HepG2 (cell line): ENCODE results near the gene SLC25A33. TPM values are rescaled to one million over a fixed set of nuclear protein-coding genes. Genes with fewer than 3 reads are reported as not detected.

Experiments used
- AKAP8 ChIP-seq: sonication (generic); formaldehyde crosslinking; IDR thresholded peaks from 2 replicates; pipeline ENCODE4 v1.5.1; 2020; ENCODE audit warnings: mild to moderate bottlenecking, missing genetic modification reagents
- CCDC6 ChIP-seq: sonication (generic); formaldehyde crosslinking; IDR thresholded peaks from 2 replicates; pipeline ENCODE4 v1.8.1; 2022; ENCODE audit warnings: mild to moderate bottlenecking, missing genetic modification reagents, moderate library complexity
- FOXO4 ChIP-seq: sonication (generic); formaldehyde crosslinking; conservative IDR thresholded peaks from 2 replicates; pipeline ENCODE4 v1.8.1; 2023; ENCODE audit warnings: missing genetic modification reagents
- FOXP1 ChIP-seq, 2 experiments: fragments of 450-650 bp in 1 of 2; IDR thresholded peaks; 2 replicates each; pipeline ENCODE4 v1.6.1; 2017 to 2018; ENCODE audit warnings: antibody characterized with exemption in 1 of 2
- GABPA ChIP-seq, 2 experiments: IDR thresholded peaks; 2 replicates each; pipeline ENCODE4 v1.6.1; 2011 to 2016; ENCODE audit warnings: low read depth in 2 of 2, low read length in 1 of 2, missing biosample characterization in 1 of 2, missing genetic modification characterization in 1 of 2
- HCFC1 ChIP-seq: fragments of 150-350 bp; IDR thresholded peaks from 2 replicates; pipeline ENCODE4 v1.6.1; 2014; ENCODE audit warnings: low read depth, low read length
- HMGA1 ChIP-seq: sonication (generic); formaldehyde crosslinking; conservative IDR thresholded peaks from 2 replicates; pipeline ENCODE4 v1.4.0; 2020; ENCODE audit warnings: missing genetic modification reagents
- NONO ChIP-seq, 2 experiments: fragments of 450-650 bp in 1 of 2; sonication (generic) in 1 of 2; formaldehyde crosslinking in 1 of 2; IDR thresholded peaks in 1 of 2; conservative IDR thresholded peaks in 1 of 2; 2 replicates each; pipeline versions ENCODE4 v1.6.1 to v1.8.0; 2017 to 2022; ENCODE audit warnings: mild to moderate bottlenecking in 1 of 2, missing genetic modification reagents in 1 of 2, moderate library complexity in 1 of 2
- PAX8 ChIP-seq: sonication (generic); formaldehyde crosslinking; IDR thresholded peaks from 2 replicates; pipeline ENCODE4 v1.8.0; 2022; ENCODE audit warnings: mild to moderate bottlenecking, missing genetic modification reagents, borderline replicate concordance
- POGZ ChIP-seq: sonication (generic); formaldehyde crosslinking; IDR thresholded peaks from 2 replicates; pipeline ENCODE4 v1.4.0; 2020; ENCODE audit warnings: mild to moderate bottlenecking, missing genetic modification reagents
- SOX6 ChIP-seq, 2 experiments: fragments of 450-650 bp in 1 of 2; sonication (generic) in 1 of 2; formaldehyde crosslinking in 1 of 2; IDR thresholded peaks; 2 replicates each; pipeline versions ENCODE4 v1.4.0 to v1.6.1; 2017 to 2020; ENCODE audit warnings: antibody characterized with exemption in 1 of 2, mild to moderate bottlenecking in 1 of 2, missing genetic modification reagents in 1 of 2
- TCF7L2 ChIP-seq: IDR thresholded peaks from 2 replicates; pipeline ENCODE4 v1.6.1; 2011; ENCODE audit warnings: mild to moderate bottlenecking, low read depth, low read length, moderate library complexity
- TRIM24 ChIP-seq: sonication (generic); formaldehyde crosslinking; IDR thresholded peaks from 2 replicates; pipeline ENCODE4 v1.8.0; 2022; ENCODE audit warnings: mild to moderate bottlenecking, missing genetic modification reagents
- ZFP41 ChIP-seq: sonication (generic); formaldehyde crosslinking; IDR thresholded peaks from 2 replicates; pipeline ENCODE4 v1.4.0; 2020; ENCODE audit warnings: mild to moderate bottlenecking, missing genetic modification reagents, borderline replicate concordance
- ZNF430 ChIP-seq: sonication (generic); formaldehyde crosslinking; IDR thresholded peaks from 2 replicates; pipeline ENCODE4 v1.9.0; 2021; ENCODE audit warnings: mild to moderate bottlenecking, missing genetic modification reagents
- polyA plus RNA-seq, 8 experiments: library from polyadenylated mRNA; depleted of rRNA in 3 of 8; stranded (reverse) in 7 of 8; unstranded in 1 of 8; fragments of >200 nt; fragmentation: Illumina TruSeq in 4 of 8; extraction: Trizol in 4 of 8; gene quantifications; 2 replicates each; pipeline versions ENCODE4 v1.2.1 to v1.2.3, GENCODE V29; 2011 to 2016; ENCODE audit warnings: low read depth in 4 of 8, missing spikeins in 1 of 8, mixed read lengths in 1 of 8; ENCODE audit not compliant: insufficient read depth in 1 of 8
- total RNA-seq, 5 experiments: library from RNA; depleted of rRNA; stranded (reverse); fragments of >200 nt; fragmentation: Illumina TruSeq; extraction: Trizol; gene quantifications; 2 replicates each; pipeline ENCODE4 v1.2.3, GENCODE V29; 2016; ENCODE audit warnings: low read depth in 1 of 5
- TF ChIP-seq, protein P1 (sequence below), 2 experiments: IDR thresholded peaks; 2 replicates each; pipeline ENCODE4 v1.6.1; 2011 to 2012; ENCODE audit warnings: low read length in 2 of 2, borderline replicate concordance in 1 of 2, low read depth in 1 of 2, mild to moderate bottlenecking in 1 of 2, moderate library complexity in 1 of 2
- TF ChIP-seq, protein P2 (sequence below): IDR thresholded peaks from 2 replicates; pipeline ENCODE4 v1.6.1; 2012; ENCODE audit warnings: inconsistent platforms
- TF ChIP-seq, protein P3 (sequence below): sonication (generic); formaldehyde crosslinking; IDR thresholded peaks from 2 replicates; pipeline ENCODE4 v1.5.0; 2020; ENCODE audit warnings: mild to moderate bottlenecking, missing genetic modification reagents

The SLC25A33 gene
- total and polyA plus RNA-seq, 2 of the 13 experiments (the other 11 are each of a cell fraction or from before 2014, with no cell fraction given), result 15.4 to 50.3 TPM

- TF ChIP-seq, protein P1, sequence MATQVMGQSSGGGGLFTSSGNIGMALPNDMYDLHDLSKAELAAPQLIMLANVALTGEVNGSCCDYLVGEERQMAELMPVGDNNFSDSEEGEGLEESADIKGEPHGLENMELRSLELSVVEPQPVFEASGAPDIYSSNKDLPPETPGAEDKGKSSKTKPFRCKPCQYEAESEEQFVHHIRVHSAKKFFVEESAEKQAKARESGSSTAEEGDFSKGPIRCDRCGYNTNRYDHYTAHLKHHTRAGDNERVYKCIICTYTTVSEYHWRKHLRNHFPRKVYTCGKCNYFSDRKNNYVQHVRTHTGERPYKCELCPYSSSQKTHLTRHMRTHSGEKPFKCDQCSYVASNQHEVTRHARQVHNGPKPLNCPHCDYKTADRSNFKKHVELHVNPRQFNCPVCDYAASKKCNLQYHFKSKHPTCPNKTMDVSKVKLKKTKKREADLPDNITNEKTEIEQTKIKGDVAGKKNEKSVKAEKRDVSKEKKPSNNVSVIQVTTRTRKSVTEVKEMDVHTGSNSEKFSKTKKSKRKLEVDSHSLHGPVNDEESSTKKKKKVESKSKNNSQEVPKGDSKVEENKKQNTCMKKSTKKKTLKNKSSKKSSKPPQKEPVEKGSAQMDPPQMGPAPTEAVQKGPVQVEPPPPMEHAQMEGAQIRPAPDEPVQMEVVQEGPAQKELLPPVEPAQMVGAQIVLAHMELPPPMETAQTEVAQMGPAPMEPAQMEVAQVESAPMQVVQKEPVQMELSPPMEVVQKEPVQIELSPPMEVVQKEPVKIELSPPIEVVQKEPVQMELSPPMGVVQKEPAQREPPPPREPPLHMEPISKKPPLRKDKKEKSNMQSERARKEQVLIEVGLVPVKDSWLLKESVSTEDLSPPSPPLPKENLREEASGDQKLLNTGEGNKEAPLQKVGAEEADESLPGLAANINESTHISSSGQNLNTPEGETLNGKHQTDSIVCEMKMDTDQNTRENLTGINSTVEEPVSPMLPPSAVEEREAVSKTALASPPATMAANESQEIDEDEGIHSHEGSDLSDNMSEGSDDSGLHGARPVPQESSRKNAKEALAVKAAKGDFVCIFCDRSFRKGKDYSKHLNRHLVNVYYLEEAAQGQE (IDR thresholded peaks at IDR 0.05; ENCODE audit: borderline replicate concordance in 1 of 2, low read depth in 1 of 2, low read length in 2 of 2), result no peak
- TF ChIP-seq AKAP8 (CRISPR knock-in tag) (no peak), FOXO4 (CRISPR knock-in tag) (0 out of 2 replicates have a peak, but pooled peaks have one; percentile 61), SOX6 (IDR thresholded peaks at IDR 0.05) (no peak), SOX6 (CRISPR knock-in tag; IDR thresholded peaks at IDR 0.05) (peak; percentile 84), POGZ (CRISPR knock-in tag) (peak; percentile 65), CCDC6 (CRISPR knock-in tag) (0 out of 2 replicates have a peak, but pooled peaks have one; percentile 47), GABPA (IDR thresholded peaks at IDR 0.05; ENCODE audit: low read depth, low read length) (no peak), GABPA (CRISPR knock-in tag; IDR thresholded peaks at IDR 0.05; ENCODE audit: low read depth) (no peak), TRIM24 (CRISPR knock-in tag) (no peak), HMGA1 (no peak), HCFC1 (no peak), ZNF430 (CRISPR knock-in tag) (peak; percentile 62; the same call in 1 of the 2 replicates), ZFP41 (CRISPR knock-in tag) (no peak), TCF7L2 (no peak), PAX8 (CRISPR knock-in tag) (no peak), NONO (IDR thresholded peaks at IDR 0.05) (no peak), NONO (CRISPR knock-in tag; conservative IDR thresholded peaks at IDR 0.05) (peak; percentile 41; the same call in 1 of the 2 replicates), FOXP1 (IDR thresholded peaks at IDR 0.05) (no peak), FOXP1 (CRISPR knock-in tag; IDR thresholded peaks at IDR 0.05) (peak; percentile 29; the same call in 1 of the 2 replicates)
- TF ChIP-seq, protein P2, sequence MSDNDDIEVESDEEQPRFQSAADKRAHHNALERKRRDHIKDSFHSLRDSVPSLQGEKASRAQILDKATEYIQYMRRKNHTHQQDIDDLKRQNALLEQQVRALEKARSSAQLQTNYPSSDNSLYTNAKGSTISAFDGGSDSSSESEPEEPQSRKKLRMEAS, result peak; percentile 83
- TF ChIP-seq, protein P3, sequence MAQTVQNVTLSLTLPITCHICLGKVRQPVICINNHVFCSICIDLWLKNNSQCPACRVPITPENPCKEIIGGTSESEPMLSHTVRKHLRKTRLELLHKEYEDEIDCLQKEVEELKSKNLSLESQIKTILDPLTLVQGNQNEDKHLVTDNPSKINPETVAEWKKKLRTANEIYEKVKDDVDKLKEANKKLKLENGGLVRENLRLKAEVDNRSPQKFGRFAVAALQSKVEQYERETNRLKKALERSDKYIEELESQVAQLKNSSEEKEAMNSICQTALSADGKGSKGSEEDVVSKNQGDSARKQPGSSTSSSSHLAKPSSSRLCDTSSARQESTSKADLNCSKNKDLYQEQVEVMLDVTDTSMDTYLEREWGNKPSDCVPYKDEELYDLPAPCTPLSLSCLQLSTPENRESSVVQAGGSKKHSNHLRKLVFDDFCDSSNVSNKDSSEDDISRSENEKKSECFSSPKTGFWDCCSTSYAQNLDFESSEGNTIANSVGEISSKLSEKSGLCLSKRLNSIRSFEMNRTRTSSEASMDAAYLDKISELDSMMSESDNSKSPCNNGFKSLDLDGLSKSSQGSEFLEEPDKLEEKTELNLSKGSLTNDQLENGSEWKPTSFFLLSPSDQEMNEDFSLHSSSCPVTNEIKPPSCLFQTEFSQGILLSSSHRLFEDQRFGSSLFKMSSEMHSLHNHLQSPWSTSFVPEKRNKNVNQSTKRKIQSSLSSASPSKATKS (CRISPR knock-in tag), result no peak
Measured at GRCh38 chr1:9500756-9501754, 38.2 kb upstream of the SLC25A33 start (continued).
